H9 (cell line): Measurements from ENCODE around the gene ATL1. TPM values are rescaled to one million over a fixed set of nuclear protein-coding genes. Genes with fewer than 3 reads are reported as not detected.
A peak's percentile ranks its signal among the peaks of the same experiment; 100 is the strongest.

ENCODE experiments used
- DNase-seq: peaks from one replicate; pipeline ENCODE4 v3.0.0-alpha.2; 2017
- H2AFZ ChIP-seq: one replicate; pipeline ENCODE4 v1.6.1; 2013; ENCODE audit warnings: mild to moderate bottlenecking, low read length, control low read depth, moderate library complexity
- H2AK5ac ChIP-seq: 2 replicates; pipeline ENCODE4 v1.6.1; 2013; ENCODE audit warnings: low read length, control low read depth, mixed read lengths; ENCODE audit not compliant: insufficient read length
- H2BK120ac ChIP-seq: one replicate; pipeline ENCODE4 v1.6.1; 2013; ENCODE audit warnings: low read depth, mild to moderate bottlenecking, low read length, control low read depth, inconsistent platforms; ENCODE audit not compliant: poor library complexity, severe bottlenecking
- H2BK12ac ChIP-seq: 2 replicates; pipeline ENCODE4 v1.6.1; 2013; ENCODE audit warnings: low read length, control low read depth, mixed read lengths, low read depth; ENCODE audit not compliant: insufficient read length
- H2BK15ac ChIP-seq: 2 replicates; pipeline ENCODE4 v1.6.1; 2013; ENCODE audit warnings: low read depth, low read length, control low read depth
- H2BK20ac ChIP-seq: one replicate; pipeline ENCODE4 v1.6.1; 2013; ENCODE audit warnings: low read depth, mild to moderate bottlenecking, low read length, control low read depth, inconsistent platforms; ENCODE audit not compliant: poor library complexity, severe bottlenecking
- H2BK5ac ChIP-seq: 2 replicates; pipeline ENCODE4 v1.6.1; 2013; ENCODE audit warnings: low read length, control low read depth, mixed read lengths; ENCODE audit not compliant: insufficient read length
- H3K14ac ChIP-seq: 2 replicates; pipeline ENCODE4 v1.6.1; 2013; ENCODE audit warnings: low read length, control low read depth; ENCODE audit not compliant: insufficient read depth
- H3K18ac ChIP-seq: 2 replicates; pipeline ENCODE4 v1.6.1; 2013; ENCODE audit warnings: low read depth, mild to moderate bottlenecking, mixed read lengths, low read length, control low read depth; ENCODE audit not compliant: insufficient read length
- H3K23ac ChIP-seq: 2 replicates; pipeline ENCODE4 v1.6.1; 2013; ENCODE audit warnings: low read length, control low read depth, mixed read lengths, low read depth; ENCODE audit not compliant: insufficient read length
- H3K23me2 ChIP-seq: 2 replicates; pipeline ENCODE4 v1.6.1; 2013; ENCODE audit warnings: low read depth, mild to moderate bottlenecking, mixed read lengths, low read length, control low read depth; ENCODE audit not compliant: insufficient read length, poor library complexity, severe bottlenecking
- H3K27ac ChIP-seq: 2 replicates; pipeline ENCODE4 v1.5.1; 2013; ENCODE audit warnings: low read length, control low read depth, mixed read lengths, low read depth; ENCODE audit not compliant: insufficient read length
- H3K27me3 ChIP-seq: 2 replicates; pipeline ENCODE4 v1.6.1; 2013; ENCODE audit warnings: low read length, control low read depth, inconsistent platforms; ENCODE audit not compliant: insufficient read depth
- H3K4ac ChIP-seq: 2 replicates; pipeline ENCODE4 v1.6.1; 2013; ENCODE audit warnings: low read depth, mild to moderate bottlenecking, control low read depth, inconsistent platforms, low read length, moderate library complexity
- H3K4me1 ChIP-seq: 2 replicates; pipeline ENCODE4 v1.6.1; 2013; ENCODE audit warnings: low read length, control low read depth, inconsistent platforms; ENCODE audit not compliant: insufficient read depth
- H3K4me2 ChIP-seq: 2 replicates; pipeline ENCODE4 v1.6.1; 2013; ENCODE audit warnings: low read length, control low read depth, mixed read lengths; ENCODE audit not compliant: insufficient read length, insufficient read depth
- H3K56ac ChIP-seq: 2 replicates; pipeline ENCODE4 v1.6.1; 2013; ENCODE audit warnings: low read depth, mild to moderate bottlenecking, mixed read lengths, low read length, control low read depth; ENCODE audit not compliant: insufficient read length
- H3K79me1 ChIP-seq: 2 replicates; pipeline ENCODE4 v1.6.1; 2013; ENCODE audit warnings: low read depth, mild to moderate bottlenecking, moderate library complexity, low read length, control low read depth, inconsistent platforms; ENCODE audit not compliant: insufficient read depth, poor library complexity, severe bottlenecking
- H3K79me2 ChIP-seq: 2 replicates; pipeline ENCODE4 v1.6.1; 2013; ENCODE audit warnings: low read length, control low read depth, inconsistent platforms; ENCODE audit not compliant: insufficient read depth
- H3K9ac ChIP-seq: 2 replicates; pipeline ENCODE4 v1.6.1; 2013; ENCODE audit warnings: low read length, control low read depth, mixed read lengths; ENCODE audit not compliant: insufficient read length; ENCODE audit errors: extremely low read depth
- H3K9me3 ChIP-seq: one replicate; pipeline ENCODE4 v1.6.1; 2013; ENCODE audit warnings: low read depth, low read length, inconsistent platforms; ENCODE audit not compliant: control insufficient read depth
- H3T11ph ChIP-seq: one replicate; pipeline ENCODE4 v1.6.1; 2013; ENCODE audit warnings: mild to moderate bottlenecking, low read length, control low read depth, inconsistent platforms
- H4K20me1 ChIP-seq: one replicate; pipeline ENCODE4 v1.6.1; 2013; ENCODE audit not compliant: control insufficient read depth, insufficient read length, insufficient read depth
- H4K5ac ChIP-seq: 2 replicates; pipeline ENCODE4 v1.6.1; 2013; ENCODE audit warnings: low read depth, mild to moderate bottlenecking, mixed read lengths, low read length, control low read depth; ENCODE audit not compliant: insufficient read length
- H4K8ac ChIP-seq: replicated peaks from 2 replicates; pipeline ENCODE4 v1.6.1; 2013; ENCODE audit warnings: low read length, control low read depth, mixed read lengths, low read depth; ENCODE audit not compliant: insufficient read length
- H4K91ac ChIP-seq: 2 replicates; pipeline ENCODE4 v1.6.1; 2013; ENCODE audit warnings: low read depth, mild to moderate bottlenecking, moderate library complexity, mixed read lengths, low read length, control low read depth; ENCODE audit not compliant: insufficient read length
- H3K27ac Mint-ChIP-seq, 3 experiments: 2 replicates in 2 of 3; 3 replicates in 1 of 3; pipeline ENCODE4 v1.8.0; 2020 to 2021; ENCODE audit warnings: mixed read lengths in 3 of 3, mild to moderate bottlenecking in 1 of 3, moderate library complexity in 1 of 3
- H3K27me3 Mint-ChIP-seq: 2 replicates; pipeline ENCODE4 v1.8.0; 2021; ENCODE audit warnings: low read depth, mild to moderate bottlenecking, moderate library complexity, mixed read lengths
- H3K36me3 Mint-ChIP-seq, 3 experiments: 2 replicates in 2 of 3; 3 replicates in 1 of 3; pipeline ENCODE4 v1.8.0; 2020 to 2021; ENCODE audit warnings: low read depth in 3 of 3, mixed read lengths in 3 of 3; ENCODE audit not compliant: insufficient read depth in 1 of 3
- H3K4me1 Mint-ChIP-seq, 2 experiments: 2 replicates each; pipeline ENCODE4 v1.8.0; 2020; ENCODE audit warnings: mixed read lengths in 2 of 2
- H3K4me3 Mint-ChIP-seq, 2 experiments: 2 replicates in 1 of 2; 3 replicates in 1 of 2; pipeline ENCODE4 v1.8.0; 2020 to 2021; ENCODE audit warnings: mild to moderate bottlenecking in 2 of 2, mixed read lengths in 2 of 2, moderate library complexity in 1 of 2
- H3K9me3 Mint-ChIP-seq, 2 experiments: 2 replicates in 1 of 2; 3 replicates in 1 of 2; pipeline ENCODE4 v1.8.0; 2020; ENCODE audit warnings: mild to moderate bottlenecking in 2 of 2, mixed read lengths in 2 of 2, moderate library complexity in 1 of 2
- CTCF ChIP-seq: fragments of 200-600 bp; sonication (generic); conservative IDR thresholded peaks from 3 replicates; pipeline ENCODE4 v1.8.0; 2021; ENCODE audit warnings: antibody characterized with exemption, mild to moderate bottlenecking
- WGBS: extraction: QIAGEN DNeasy Blood & Tissue Kit; methylation state at CpG from one replicate; pipeline ENCODE4 v1.1.7; 2013; ENCODE audit warnings: missing lambda C conversion rate, low lambda C conversion rate, mixed read lengths; ENCODE audit not compliant: insufficient read length; ENCODE audit errors: extremely low coverage; 5-methylcytosine and 5-hydroxymethylcytosine counted together
- total RNA-seq: library from RNA; stranded (reverse); gene quantifications from 2 replicates; pipeline ENCODE4 v1.2.1, GENCODE V29; 2021

ATL1 gene
- total RNA-seq, 1 experiment from 2014 or later: 3.0 TPM

GRCh38 chr14:50529288-50530179 is 30.4 kb upstream of the ATL1 start:
- Mint-ChIP-seq H3K4me1 (peaks cover 38 to 44% of the 10 kb centered on the region in 2 experiments), H3K9me3 (no peaks in the 10 kb centered on the region), H3K27me3 (no peaks in the 10 kb centered on the region), H3K36me3 (peaks cover 0 to 4% (median 2%) of the 10 kb centered on the region in 3 experiments; a peak in 3 of 7 replicates), H3K27ac (peak overlapping the region; percentile 16 to 41 (median 26); a peak in 4 of 7 replicates), H3K4me3 (peak overlapping the region; percentile 93)
- no peak overlapping the region for H2AK5ac ChIP-seq
- 100% methylated on average over 1 of the region's 6 CpGs for WGBS
- no peak overlapping the region for H2BK5ac ChIP-seq
- H2BK120ac ChIP-seq: no peak overlapping the region
- H3K14ac ChIP-seq: no peak overlapping the region
- H3K79me2 ChIP-seq: peaks cover 38% of the 10 kb centered on the region; the same call in 1 of the 2 replicates
- H4K20me1 ChIP-seq: no peaks in the 10 kb centered on the region
- H4K5ac ChIP-seq: no peak overlapping the region
- no peak overlapping the region for H3K18ac ChIP-seq
- H3K4me1 ChIP-seq: peaks cover 4% of the 10 kb centered on the region; the same call in 1 of the 2 replicates
- DNase-seq: no peak
- H4K91ac ChIP-seq: no peak overlapping the region
- H3K9ac ChIP-seq: no peak overlapping the region
- H3K4me2 ChIP-seq: peak overlapping the region; percentile 9
- TF ChIP-seq CTCF: no peak
- H2BK20ac ChIP-seq: no peak overlapping the region
- H3K27me3 ChIP-seq: no peaks in the 10 kb centered on the region
- no peak overlapping the region for H3T11ph ChIP-seq
- H2BK15ac ChIP-seq: no peak overlapping the region
- H3K27ac ChIP-seq: no peak overlapping the region
- H2AFZ ChIP-seq: no peak overlapping the region
- no peak overlapping the region for H2BK12ac ChIP-seq
- H3K9me3 ChIP-seq: no peaks in the 10 kb centered on the region
- H3K79me1 ChIP-seq: peaks cover 11% of the 10 kb centered on the region
- H3K4ac ChIP-seq: no peak overlapping the region
- peaks cover 16% of the 10 kb centered on the region for H3K23me2 ChIP-seq
- H3K56ac ChIP-seq: no peak overlapping the region
- no peak overlapping the region for H4K8ac ChIP-seq
- peak overlapping the region; percentile 3 for H3K23ac ChIP-seq
